CD4-positive, alpha-beta T cell (primary cell): ENCODE results near the gene GRID2. TPM values are rescaled to one million over a fixed set of nuclear protein-coding genes. Genes with fewer than 3 reads are reported as not detected.

Experiments
- ATAC-seq: fragments of 200-7000 bp; cut with Tn5 transposase; one replicate; pipeline ENCODE4 v1.10.0; 2022; ENCODE audit warnings: mild to moderate bottlenecking; ENCODE audit not compliant: poor library complexity
- CTCF ChIA-PET: fragments of 350-600 bp; sonication (Branson Sonifier 250); formaldehyde crosslinking; loops from one replicate; lab custom pipeline; 2021; ENCODE audit warnings: antibody characterized with exemption, inconsistent platforms; lab: Charles Lee
- POLR2A ChIA-PET: fragments of 350-600 bp; sonication (Branson Sonifier 250); formaldehyde crosslinking; loops from one replicate; lab custom pipeline; 2021; ENCODE audit warnings: antibody characterized with exemption, inconsistent platforms; lab: Charles Lee
- DNase-seq, 14 experiments: peaks; one replicate each; pipeline ENCODE4 v3.0.0-alpha.2; 2013 to 2020; ENCODE audit warnings: mixed read lengths in 2 of 14
- H3K27ac ChIP-seq, 2 donors: one replicate each; pipeline versions ENCODE4 v1.5.1 to v1.7.0; 2013; ENCODE audit warnings: low read length in 2 of 2, low read depth in 1 of 2, mild to moderate bottlenecking in 1 of 2
- H3K27me3 ChIP-seq, 2 experiments: 1 replicate in 1 of 2; 2 replicates in 1 of 2; pipeline versions ENCODE4 v1.6.1 to v1.7.0; 2013; ENCODE audit warnings: low read length in 2 of 2, control low read depth in 1 of 2, mild to moderate bottlenecking in 1 of 2, moderate library complexity in 1 of 2; ENCODE audit not compliant: insufficient read depth in 2 of 2, control insufficient read depth in 1 of 2
- H3K36me3 ChIP-seq: one replicate; pipeline ENCODE4 v1.6.1; 2013; ENCODE audit warnings: low read length, control low read depth; ENCODE audit not compliant: insufficient read depth
- H3K4me1 ChIP-seq: one replicate; pipeline ENCODE4 v1.6.1; 2013; ENCODE audit warnings: low read length, control low read depth; ENCODE audit not compliant: insufficient read depth
- H3K4me3 ChIP-seq: one replicate; pipeline ENCODE4 v1.5.1; 2013; ENCODE audit warnings: mild to moderate bottlenecking, low read length, moderate library complexity
- H3K9me3 ChIP-seq, 2 experiments: 1 replicate in 1 of 2; 2 replicates in 1 of 2; pipeline versions ENCODE4 v1.6.1 to v1.7.0; 2013; ENCODE audit warnings: low read length in 2 of 2, mild to moderate bottlenecking in 2 of 2, control low read depth in 1 of 2, moderate library complexity in 1 of 2; ENCODE audit not compliant: control insufficient read depth in 1 of 2, insufficient read depth in 1 of 2
- H3K27ac Mint-ChIP-seq: one replicate; pipeline ENCODE4 v1.8.0; 2020; ENCODE audit warnings: mixed read lengths
- H3K27me3 Mint-ChIP-seq: one replicate; pipeline ENCODE4 v1.8.0; 2021; ENCODE audit warnings: mixed read lengths
- H3K36me3 Mint-ChIP-seq: one replicate; pipeline ENCODE4 v1.8.0; 2021; ENCODE audit warnings: low read depth, mixed read lengths
- H3K4me1 Mint-ChIP-seq: one replicate; pipeline ENCODE4 v1.8.0; 2021; ENCODE audit warnings: low read depth, mixed read lengths
- H3K4me3 Mint-ChIP-seq: one replicate; pipeline ENCODE4 v1.8.0; 2020; ENCODE audit warnings: mild to moderate bottlenecking, mixed read lengths
- H3K9me3 Mint-ChIP-seq: one replicate; pipeline ENCODE4 v1.8.0; 2020; ENCODE audit warnings: mixed read lengths
- CTCF ChIP-seq: fragments of 200-600 bp; IDR thresholded peaks from one replicate; pipeline ENCODE4 v1.8.0; 2022; ENCODE audit warnings: antibody characterized with exemption, mild to moderate bottlenecking
- intact Hi-C, 2 experiments: fragments of 100-400 bp; cut with DNase I in 1 of 2; cut with micrococcal nuclease in 1 of 2; formaldehyde crosslinking; loops; one replicate each; pipeline versions ENCODE4 v1.15.1 to v1.9.0; 2023 to 2025; cut with DNase I, micrococcal nuclease
- total RNA-seq, 174 experiments: library from RNA in 2 of 174; stranded (reverse) in 2 of 174; gene quantifications; one replicate each; pipeline ENCODE4 v1.2.3 and lab custom pipeline; 2021 to 2026

The GRID2 gene
- total RNA-seq, 2 experiments from 2014 or later, result not detected

DNA sequence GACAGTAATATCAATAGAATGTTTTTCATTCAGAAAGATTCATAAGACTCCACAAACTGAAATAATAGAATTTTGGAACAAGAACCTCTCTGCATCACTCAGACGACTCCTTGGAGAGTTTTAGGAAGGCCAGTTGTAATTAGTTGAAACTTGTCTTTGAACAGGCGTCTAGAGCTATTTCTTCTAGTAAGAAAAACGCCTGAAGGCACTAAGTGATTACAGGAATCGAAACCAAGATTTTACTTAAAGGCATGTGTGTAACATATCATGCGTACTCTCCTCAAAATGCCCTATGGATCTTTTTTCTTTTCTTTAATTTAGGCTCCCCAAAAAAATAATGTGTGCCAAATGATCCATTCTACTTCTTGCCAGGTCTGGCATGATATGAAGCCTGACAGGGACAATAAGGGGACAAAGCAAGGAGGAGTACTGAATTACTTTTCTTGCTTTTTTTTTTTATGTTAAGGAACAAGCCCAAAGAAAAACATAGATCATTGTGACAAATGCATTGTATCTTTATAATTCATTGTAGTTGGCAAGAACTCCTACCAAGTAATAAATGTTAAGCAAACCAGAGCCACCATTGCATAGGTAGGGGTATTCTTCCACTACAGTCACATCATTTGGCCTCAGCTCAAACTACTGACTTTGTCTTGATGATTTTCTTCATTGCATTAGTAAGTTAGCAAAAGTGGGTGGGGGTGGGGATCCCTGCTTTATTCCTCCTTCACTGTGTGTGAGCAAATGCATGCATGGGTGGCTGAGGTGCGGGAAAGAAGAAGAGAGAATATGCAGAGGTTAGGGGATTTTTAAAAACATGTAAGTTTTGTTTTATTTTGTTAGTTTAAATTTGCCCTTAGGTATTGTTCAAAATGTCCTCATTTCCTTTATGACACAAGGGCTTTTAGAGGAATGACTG lies 1444.9 kb downstream of the GRID2 start:
- intact Hi-C loops, result no loop called here
- Mint-ChIP-seq H3K27me3 (no peaks in the 10 kb centered on the region), H3K36me3 (no peaks in the 10 kb centered on the region), H3K4me1 (no peaks in the 10 kb centered on the region), H3K9me3 (no peaks in the 10 kb centered on the region), H3K27ac (no peak overlapping the region), H3K4me3 (no peak overlapping the region)
- no peak for TF ChIP-seq CTCF
- Histone ChIP-seq H3K27ac (no peak overlapping the region), H3K27me3 (no peaks in the 10 kb centered on the region), H3K36me3 (no peaks in the 10 kb centered on the region), H3K9me3 (no peaks in the 10 kb centered on the region), H3K4me1 (no peaks in the 10 kb centered on the region), H3K4me3 (no peak overlapping the region)
- ChIA-PET CTCF (no interaction called here), POLR2A (interaction anchor here (0.6 kb wide), 1 partner anchor 1170 kb away, joined by 3 read pairs; no protein-coding TSS in a partner anchor)
- DNase-seq (no peak), ATAC-seq (no peak)

DNA sequence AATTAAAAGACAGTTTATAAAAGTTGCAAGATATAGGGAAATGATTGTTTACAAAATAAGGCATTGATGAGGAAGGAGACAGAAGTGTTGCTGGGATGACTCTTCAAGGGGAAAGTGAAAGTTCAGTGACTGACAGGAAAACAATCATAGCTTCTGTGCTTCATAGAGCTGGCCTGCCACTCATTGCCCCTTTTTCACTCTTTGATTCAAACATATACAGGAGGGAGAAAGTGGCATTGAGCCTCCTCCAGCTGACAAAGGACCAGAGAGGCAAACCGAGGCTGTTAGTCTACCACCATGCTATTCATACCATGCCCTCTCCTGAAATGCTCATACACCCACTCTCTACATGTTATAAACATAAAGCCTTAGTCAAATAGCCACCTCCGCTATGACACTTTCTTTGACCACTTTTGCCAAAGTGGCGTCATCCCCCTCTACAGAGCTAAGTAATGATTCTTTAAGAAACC lies 1445.6 kb downstream of the GRID2 start:
- ChIA-PET POLR2A (interaction anchor here (0.6 kb wide), 1 partner anchor 1169 kb away, joined by 3 read pairs; no protein-coding TSS in a partner anchor), CTCF (no interaction called here)
- no peak overlapping the region for H3K4me3 ChIP-seq
- no peak overlapping the region for H3K4me3 Mint-ChIP-seq
- no peak for DNase-seq
- no peak overlapping the region for H3K27ac Mint-ChIP-seq
- no peaks in the 10 kb centered on the region for H3K27me3 ChIP-seq
- no peaks in the 10 kb centered on the region for H3K9me3 Mint-ChIP-seq
- no peaks in the 10 kb centered on the region for H3K4me1 ChIP-seq
- TF ChIP-seq CTCF, result no peak
- ATAC-seq, result no peak
- no peaks in the 10 kb centered on the region for H3K27me3 Mint-ChIP-seq
- H3K9me3 ChIP-seq, result no peaks in the 10 kb centered on the region
- H3K4me1 Mint-ChIP-seq, result no peaks in the 10 kb centered on the region
- no peaks in the 10 kb centered on the region for H3K36me3 ChIP-seq
- intact Hi-C loops, result no loop called here
- no peaks in the 10 kb centered on the region for H3K36me3 Mint-ChIP-seq
- no peak overlapping the region for H3K27ac ChIP-seq

GRCh38 chr4:93751411-93751810 lies 1447.6 kb downstream of the GRID2 start:
- CTCF ChIA-PET, result no interaction called here

More at GRCh38 chr4:93751411-93751810, 1447.6 kb downstream of the GRID2 start:
- ATAC-seq (no peak), DNase-seq (no peak)
- no peaks in the 10 kb centered on the region for H3K9me3 ChIP-seq
- Mint-ChIP-seq H3K4me3 (no peak overlapping the region), H3K4me1 (no peaks in the 10 kb centered on the region), H3K27ac (no peak overlapping the region), H3K9me3 (no peaks in the 10 kb centered on the region), H3K27me3 (no peaks in the 10 kb centered on the region), H3K36me3 (no peaks in the 10 kb centered on the region)
- no peaks in the 10 kb centered on the region for H3K36me3 ChIP-seq
- POLR2A ChIA-PET, result no interaction called here
- no peak for TF ChIP-seq CTCF
- no peak overlapping the region for H3K27ac ChIP-seq
- H3K4me1 ChIP-seq, result no peaks in the 10 kb centered on the region
- H3K27me3 ChIP-seq, result no peaks in the 10 kb centered on the region
- intact Hi-C loops, result no loop called here
- no peak overlapping the region for H3K4me3 ChIP-seq
